Upper lobe of right lung (tissue), 1 donor: ENCODE data around the gene ANKRD13A. TPM values are rescaled to one million over a fixed set of nuclear protein-coding genes. Genes with fewer than 3 reads are reported as not detected.
"Not testable (repeated sequence)": the region's sequence is repeated elsewhere in the genome, so short reads cannot be mapped to it uniquely, and the experiment has no call there.

ENCODE experiments used
- ATAC-seq: fragments of 200-7000 bp; cut with Tn5 transposase; one replicate; pipeline ENCODE4 v1.9.1; 2020; ENCODE audit warnings: mild to moderate bottlenecking, moderate library complexity
- DNase-seq: peaks from one replicate; pipeline ENCODE4 v3.0.0-alpha.2; 2020
- H3K27ac ChIP-seq: fragments of 200-600 bp; one replicate; pipeline ENCODE4 v1.8.0; 2022
- H3K27me3 ChIP-seq: fragments of 200-600 bp; one replicate; pipeline ENCODE4 v1.8.0; 2022; ENCODE audit warnings: mild to moderate bottlenecking
- H3K36me3 ChIP-seq: fragments of 200-600 bp; one replicate; pipeline ENCODE4 v1.8.0; 2022
- H3K4me1 ChIP-seq: fragments of 200-600 bp; one replicate; pipeline ENCODE4 v1.8.0; 2022
- H3K4me3 ChIP-seq: fragments of 200-600 bp; one replicate; pipeline ENCODE4 v1.8.0; 2022; ENCODE audit warnings: mild to moderate bottlenecking
- H3K9me3 ChIP-seq: fragments of 200-600 bp; one replicate; pipeline ENCODE4 v1.8.0; 2022
- CTCF ChIP-seq: fragments of 200-600 bp; IDR thresholded peaks from one replicate; pipeline ENCODE4 v1.8.0; 2022; ENCODE audit warnings: antibody characterized with exemption
- intact Hi-C: fragments of 100-400 bp; cut with DNase I; formaldehyde crosslinking; loops from one replicate; pipeline ENCODE4 v1.11.0; 2022
- total RNA-seq: library from RNA; stranded (reverse); fragmentation: NEBNext Ultra II Directional; extraction: Animal tissue kit (Norgen Biotek cat#: 25700); gene quantifications from one replicate; pipeline ENCODE4 v1.2.1, GENCODE V29; 2021
- donor health status: DM: no; HTN: yes; CAD: no; lungs with severe emphysema.

ANKRD13A gene
- total RNA-seq, 1 donor from 2014 or later = 54.0 TPM

- H3K36me3 ChIP-seq = no peaks in the 10 kb centered on the region
- no peaks in the 10 kb centered on the region for H3K9me3 ChIP-seq
- H3K27ac ChIP-seq = no peak overlapping the region
- intact Hi-C loops = no loop called here
- no peak for TF ChIP-seq CTCF
- DNase-seq (no peak), ATAC-seq (no peak)
- H3K4me3 ChIP-seq = no peak overlapping the region
- H3K4me1 ChIP-seq = peaks cover 11% of the 10 kb centered on the region
- no peaks in the 10 kb centered on the region for H3K27me3 ChIP-seq
These were observed 69.4 kb downstream of the ANKRD13A start for GRCh38 chr12:110068654-110069053.

GRCh38 chr12:110071504-110071903 lies 72.3 kb downstream of the ANKRD13A start:
- H3K9me3 ChIP-seq = no peaks in the 10 kb centered on the region
- no peak for TF ChIP-seq CTCF
- intact Hi-C loops = no loop called here

GRCh38 chr12:110071967-110072366 lies 72.7 kb downstream of the ANKRD13A start:
- Histone ChIP-seq H3K27ac (no peak overlapping the region), H3K27me3 (no peaks in the 10 kb centered on the region), H3K9me3 (no peaks in the 10 kb centered on the region), H3K36me3 (no peaks in the 10 kb centered on the region), H3K4me1 (peaks cover 13% of the 10 kb centered on the region), H3K4me3 (no peak overlapping the region)
- TF ChIP-seq CTCF = no peak
- intact Hi-C loops = no loop called here
- ATAC-seq = no peak
- no peak for DNase-seq

More at GRCh38 chr12:110071504-110071903, 72.3 kb downstream of the ANKRD13A start:
- ATAC-seq = no peak
- no peak overlapping the region for H3K4me3 ChIP-seq
- no peak overlapping the region for H3K27ac ChIP-seq
- H3K27me3 ChIP-seq = no peaks in the 10 kb centered on the region
- no peaks in the 10 kb centered on the region for H3K36me3 ChIP-seq
- DNase-seq = no peak
- H3K4me1 ChIP-seq = peaks cover 13% of the 10 kb centered on the region

- intact Hi-C loops, H3K9me3 ChIP-seq, ATAC-seq, H3K27ac ChIP-seq, DNase-seq, H3K27me3 ChIP-seq, H3K36me3 ChIP-seq: not testable (repeated sequence)
- H3K4me3 ChIP-seq = peak overlapping the region; percentile 46
- H3K4me1 ChIP-seq = peaks cover 13% of the 10 kb centered on the region
These were observed 73.4 kb downstream of the ANKRD13A start for GRCh38 chr12:110072636-110073035.

GRCh38 chr12:110073049-110073831 lies 74.0 kb downstream of the ANKRD13A start:
- Histone ChIP-seq H3K27ac (peak overlapping the region; percentile 0), H3K4me1 (peaks cover 13% of the 10 kb centered on the region), H3K36me3 (no peaks in the 10 kb centered on the region), H3K27me3 (no peaks in the 10 kb centered on the region), H3K4me3 (peak overlapping the region; percentile 46), H3K9me3 (no peaks in the 10 kb centered on the region)
- no peak for TF ChIP-seq CTCF
- peak; percentile 71 for DNase-seq
- intact Hi-C loops = no loop called here
- ATAC-seq = peak; percentile 61

GRCh38 chr12:110074089-110074488 lies 74.9 kb downstream of the ANKRD13A start:
- no peak for TF ChIP-seq CTCF
- peaks cover 13% of the 10 kb centered on the region for H3K4me1 ChIP-seq
- H3K9me3 ChIP-seq = no peaks in the 10 kb centered on the region
- ATAC-seq = no peak
- H3K4me3 ChIP-seq = no peak overlapping the region
- no peaks in the 10 kb centered on the region for H3K27me3 ChIP-seq
- no peak for DNase-seq
- H3K27ac ChIP-seq = no peak overlapping the region
- intact Hi-C loops = no loop called here
- H3K36me3 ChIP-seq = no peaks in the 10 kb centered on the region
